Trophoblast cell (in vitro differentiated cells and primary cell): ENCODE measurements around the gene CHMP6.

ENCODE experiments used
- DNase-seq, 2 donors: peaks; one replicate each; pipeline ENCODE4 v3.0.0-alpha.2; 2016
- H2AFZ ChIP-seq: 2 replicates; pipeline ENCODE4 v1.6.1; 2013; ENCODE audit warnings: low read length, moderate library complexity, mild to moderate bottlenecking; ENCODE audit not compliant: insufficient read depth, poor library complexity
- H2AK5ac ChIP-seq: 2 replicates; pipeline ENCODE4 v1.6.1; 2013; ENCODE audit warnings: mild to moderate bottlenecking, low read length
- H2BK120ac ChIP-seq: 2 replicates; pipeline ENCODE4 v1.6.1; 2013; ENCODE audit warnings: low read length, mild to moderate bottlenecking, moderate library complexity; ENCODE audit not compliant: insufficient read depth, poor library complexity
- H2BK12ac ChIP-seq: 2 replicates; pipeline ENCODE4 v1.6.1; 2013; ENCODE audit warnings: mild to moderate bottlenecking, low read length, moderate library complexity
- H2BK5ac ChIP-seq: 2 replicates; pipeline ENCODE4 v1.6.1; 2013; ENCODE audit warnings: low read length, low read depth, moderate library complexity, mild to moderate bottlenecking; ENCODE audit not compliant: poor library complexity
- H3K14ac ChIP-seq: 2 replicates; pipeline ENCODE4 v1.6.1; 2013; ENCODE audit warnings: mild to moderate bottlenecking, low read length
- H3K18ac ChIP-seq: 2 replicates; pipeline ENCODE4 v1.6.1; 2013; ENCODE audit warnings: mild to moderate bottlenecking, low read length
- H3K23ac ChIP-seq: 2 replicates; pipeline ENCODE4 v1.6.1; 2013; ENCODE audit warnings: low read length
- H3K27ac ChIP-seq: 2 replicates; pipeline ENCODE4 v1.5.1; 2013; ENCODE audit warnings: low read depth, mild to moderate bottlenecking, inconsistent platforms, low read length, moderate library complexity
- H3K27me3 ChIP-seq: 2 replicates; pipeline ENCODE4 v1.6.1; 2013; ENCODE audit warnings: inconsistent platforms, mild to moderate bottlenecking, low read length, moderate library complexity; ENCODE audit not compliant: insufficient read depth
- H3K36me3 ChIP-seq, 2 experiments: 1 replicate in 1 of 2; 2 replicates in 1 of 2; pipeline ENCODE4 v1.6.1; 2013; ENCODE audit warnings: low read length in 2 of 2, mild to moderate bottlenecking in 2 of 2, moderate library complexity in 1 of 2; ENCODE audit not compliant: insufficient read depth in 2 of 2, control insufficient read depth in 1 of 2
- H3K4ac ChIP-seq: 2 replicates; pipeline ENCODE4 v1.6.1; 2013; ENCODE audit warnings: low read depth, mild to moderate bottlenecking, low read length, moderate library complexity
- H3K4me1 ChIP-seq, 2 experiments: 1 replicate in 1 of 2; 2 replicates in 1 of 2; pipeline ENCODE4 v1.6.1; 2013; ENCODE audit warnings: low read length in 2 of 2, mild to moderate bottlenecking in 2 of 2, moderate library complexity in 1 of 2; ENCODE audit not compliant: insufficient read depth in 2 of 2, control insufficient read depth in 1 of 2
- H3K4me2 ChIP-seq: 2 replicates; pipeline ENCODE4 v1.6.1; 2013; ENCODE audit warnings: inconsistent platforms, mild to moderate bottlenecking, low read length, moderate library complexity
- H3K4me3 ChIP-seq: 2 replicates; pipeline ENCODE4 v1.5.1; 2013; ENCODE audit warnings: mild to moderate bottlenecking, low read depth, low read length, inconsistent platforms
- H3K79me1 ChIP-seq: one replicate; pipeline ENCODE4 v1.6.1; 2013; ENCODE audit warnings: low read length
- H3K79me2 ChIP-seq: 2 replicates; pipeline ENCODE4 v1.6.1; 2013; ENCODE audit warnings: low read length, mild to moderate bottlenecking; ENCODE audit not compliant: control insufficient read depth, insufficient read depth, poor library complexity
- H3K9ac ChIP-seq: 2 replicates; pipeline ENCODE4 v1.6.1; 2013; ENCODE audit warnings: mild to moderate bottlenecking, low read length
- H3K9me3 ChIP-seq: 2 replicates; pipeline ENCODE4 v1.6.1; 2013; ENCODE audit warnings: low read depth, mild to moderate bottlenecking, control low read depth, inconsistent platforms, low read length; ENCODE audit not compliant: insufficient read depth
- H4K12ac ChIP-seq: 2 replicates; pipeline ENCODE4 v1.6.1; 2013; ENCODE audit warnings: low read depth, mild to moderate bottlenecking, low read length, moderate library complexity
- H4K8ac ChIP-seq: 2 replicates; pipeline ENCODE4 v1.6.1; 2013; ENCODE audit warnings: low read depth, mild to moderate bottlenecking, low read length, moderate library complexity
- H4K91ac ChIP-seq: one replicate; pipeline ENCODE4 v1.6.1; 2013; ENCODE audit warnings: low read depth, mild to moderate bottlenecking, low read length, moderate library complexity
- WGBS: extraction: QIAGEN DNeasy Blood & Tissue Kit; methylation state at CpG from one replicate; pipeline ENCODE4 v1.1.7; 2013; ENCODE audit warnings: missing lambda C conversion rate; ENCODE audit not compliant: insufficient read length, insufficient coverage; ENCODE audit errors: extremely low coverage; 5-methylcytosine and 5-hydroxymethylcytosine counted together

CHMP6 gene

GRCh38 chr17:80995131-80995530 is 3.5 kb downstream of the CHMP6 start:
- Histone ChIP-seq H3K18ac (no peak overlapping the region), H4K91ac (no peak overlapping the region), H3K79me1 (peaks cover 4% of the 10 kb centered on the region), H2BK12ac (no peak overlapping the region), H3K4ac (no peak overlapping the region), H3K79me2 (peaks cover 5% of the 10 kb centered on the region), H4K12ac (no peak overlapping the region), H3K4me3 (no peak overlapping the region), H4K8ac (no peak overlapping the region), H2BK5ac (no peak overlapping the region), H3K27ac (no peak overlapping the region), H3K14ac (no peak overlapping the region), H3K9me3 (peaks cover 5% of the 10 kb centered on the region), H3K4me1 (peaks cover 0 to 3% of the 10 kb centered on the region in 2 experiments), H2AK5ac (no peak overlapping the region), H2AFZ (no peak overlapping the region), H3K4me2 (no peak overlapping the region), H3K36me3 (peaks cover 50 to 53% of the 10 kb centered on the region in 2 experiments), H2BK120ac (no peak overlapping the region), H3K9ac (no peak overlapping the region), H3K23ac (no peak overlapping the region), H3K27me3 (peaks cover 4% of the 10 kb centered on the region)
- no peak for DNase-seq
- no CpG with 5 or more reads among the region's 13 CpGs for WGBS

- H3K36me3 ChIP-seq, result peaks cover 50 to 56% of the 10 kb centered on the region in 2 experiments
- H3K14ac ChIP-seq, result no peak overlapping the region
- H4K8ac ChIP-seq, result no peak overlapping the region
- no peak overlapping the region for H3K4me3 ChIP-seq
- H3K18ac ChIP-seq, result no peak overlapping the region
- no peak overlapping the region for H2AFZ ChIP-seq
- H3K27ac ChIP-seq, result no peak overlapping the region
- H3K23ac ChIP-seq, result no peak overlapping the region
- H3K4ac ChIP-seq, result no peak overlapping the region
- peaks cover 4% of the 10 kb centered on the region for H3K27me3 ChIP-seq
- H2BK120ac ChIP-seq, result no peak overlapping the region
- no peak for DNase-seq
- H3K4me2 ChIP-seq, result no peak overlapping the region
- H2BK5ac ChIP-seq, result no peak overlapping the region
- H3K79me1 ChIP-seq, result peaks cover 2% of the 10 kb centered on the region
- no peak overlapping the region for H4K12ac ChIP-seq
- no peak overlapping the region for H4K91ac ChIP-seq
- WGBS, result no CpG with 5 or more reads among the region's 25 CpGs
- H3K79me2 ChIP-seq, result peaks cover 5% of the 10 kb centered on the region
- H3K9ac ChIP-seq, result no peak overlapping the region
- H2AK5ac ChIP-seq, result no peak overlapping the region
- peaks cover 0 to 3% of the 10 kb centered on the region in 2 experiments for H3K4me1 ChIP-seq
- H2BK12ac ChIP-seq, result no peak overlapping the region
- H3K9me3 ChIP-seq, result peaks cover 6% of the 10 kb centered on the region
Measured at GRCh38 chr17:80996422-80997305, 5.0 kb downstream of the CHMP6 start.

GRCh38 chr17:80997424-80998117 is 5.9 kb downstream of the CHMP6 start:
- H4K91ac ChIP-seq, result no peak overlapping the region
- no peak overlapping the region for H3K4ac ChIP-seq
- H4K12ac ChIP-seq, result no peak overlapping the region
- WGBS, result no CpG with 5 or more reads among the region's 32 CpGs
- H3K14ac ChIP-seq, result no peak overlapping the region
- no peak overlapping the region for H3K27ac ChIP-seq
- H2AFZ ChIP-seq, result no peak overlapping the region
- no peak overlapping the region for H2BK12ac ChIP-seq
- no peaks in the 10 kb centered on the region for H3K79me2 ChIP-seq
- H3K4me1 ChIP-seq, result peaks cover 0 to under 1% of the 10 kb centered on the region in 2 experiments
- H3K4me2 ChIP-seq, result no peak overlapping the region
- peaks cover 50 to 56% of the 10 kb centered on the region in 2 experiments for H3K36me3 ChIP-seq
- H3K23ac ChIP-seq, result no peak overlapping the region
- H3K79me1 ChIP-seq, result no peaks in the 10 kb centered on the region
- H2AK5ac ChIP-seq, result no peak overlapping the region
- DNase-seq, result no peak
- no peak overlapping the region for H4K8ac ChIP-seq
- no peak overlapping the region for H2BK5ac ChIP-seq
- no peak overlapping the region for H2BK120ac ChIP-seq
- peaks cover 6% of the 10 kb centered on the region for H3K9me3 ChIP-seq
- no peak overlapping the region for H3K9ac ChIP-seq
- no peaks in the 10 kb centered on the region for H3K27me3 ChIP-seq
- H3K18ac ChIP-seq, result no peak overlapping the region
- no peak overlapping the region for H3K4me3 ChIP-seq

- H4K91ac ChIP-seq, result no peak overlapping the region
- H3K79me2 ChIP-seq, result no peaks in the 10 kb centered on the region
- H3K4me3 ChIP-seq, result no peak overlapping the region
- WGBS, result no CpG with 5 or more reads among the region's 19 CpGs
- no peak overlapping the region for H3K18ac ChIP-seq
- no peak overlapping the region for H2BK120ac ChIP-seq
- DNase-seq, result no peak
- H3K4me2 ChIP-seq, result no peak overlapping the region
- H4K12ac ChIP-seq, result no peak overlapping the region
- H2AFZ ChIP-seq, result no peak overlapping the region
- H3K36me3 ChIP-seq, result peaks cover 50 to 56% of the 10 kb centered on the region in 2 experiments
- H3K9ac ChIP-seq, result no peak overlapping the region
- no peak overlapping the region for H2BK5ac ChIP-seq
- peaks cover 6% of the 10 kb centered on the region for H3K9me3 ChIP-seq
- no peak overlapping the region for H3K23ac ChIP-seq
- no peak overlapping the region for H2AK5ac ChIP-seq
- no peak overlapping the region for H2BK12ac ChIP-seq
- no peaks in the 10 kb centered on the region for H3K79me1 ChIP-seq
- no peak overlapping the region for H3K27ac ChIP-seq
- no peak overlapping the region for H4K8ac ChIP-seq
- no peaks in the 10 kb centered on the region for H3K4me1 ChIP-seq
- peaks cover under 1% of the 10 kb centered on the region for H3K27me3 ChIP-seq
- no peak overlapping the region for H3K4ac ChIP-seq
- no peak overlapping the region for H3K14ac ChIP-seq
Measured at GRCh38 chr17:80998118-80998747, 6.6 kb downstream of the CHMP6 start.
